Prostate gland (tissue), 2 donors: ENCODE results near the gene TRAF1. TPM values are rescaled to one million over a fixed set of nuclear protein-coding genes. Genes with fewer than 3 reads are reported as not detected.

Experiments used
- DNase-seq: peaks from one replicate; pipeline ENCODE4 v3.0.0-alpha.2; 2019; ENCODE audit warnings: low spot score
- H3K27ac ChIP-seq, 2 donors: fragments of 200-600 bp; sonication (generic); 2 replicates each; pipeline ENCODE4 v1.5.1; 2017 to 2019
- H3K27me3 ChIP-seq: fragments of 200-600 bp; sonication (generic); replicated peaks from 2 replicates; pipeline ENCODE4 v1.5.1; 2019; ENCODE audit not compliant: insufficient read depth
- H3K36me3 ChIP-seq, 2 donors: fragments of 200-600 bp; sonication (generic); 1 replicate in 1 of 2; 2 replicates in 1 of 2; pipeline versions ENCODE4 v1.5.1 to v1.8.1; 2017 to 2019
- H3K4me1 ChIP-seq: fragments of 200-600 bp; sonication (generic); replicated peaks from 2 replicates; pipeline ENCODE4 v1.5.1; 2019
- H3K4me3 ChIP-seq, 2 donors: fragments of 200-600 bp; sonication (generic); 2 replicates each; pipeline ENCODE4 v1.5.1; 2017 to 2019
- H3K9me3 ChIP-seq: fragments of 200-600 bp; sonication (generic); 2 replicates; pipeline ENCODE4 v1.5.1; 2017
- CTCF ChIP-seq, 4 experiments: fragments of 200-600 bp in 2 of 4; fragments of 450-650 bp in 2 of 4; sonication (generic) in 2 of 4; IDR thresholded peaks; 1 replicate in 3 of 4; 2 replicates in 1 of 4; pipeline ENCODE4 v1.5.1; 2016 to 2019; ENCODE audit warnings: antibody characterized with exemption in 4 of 4, mild to moderate bottlenecking in 2 of 4, moderate library complexity in 2 of 4
- POLR2A ChIP-seq: fragments of 450-650 bp; IDR thresholded peaks from one replicate; pipeline ENCODE4 v1.6.1; 2016; ENCODE audit warnings: antibody characterized with exemption, mild to moderate bottlenecking
- POLR2AphosphoS5 ChIP-seq: sonication (generic); formaldehyde crosslinking; IDR thresholded peaks from one replicate; pipeline ENCODE4 v1.6.1; 2017; ENCODE audit warnings: antibody characterized with exemption
- WGBS: methylation state at CpG from one replicate; pipeline ENCODE4 v1.1.5; 2018; 5-methylcytosine and 5-hydroxymethylcytosine counted together
- intact Hi-C: fragments of 100-400 bp; cut with DNase I; formaldehyde crosslinking; loops from one replicate; pipeline ENCODE4 v1.14.2; 2022
- total RNA-seq, 2 donors: library from RNA; depleted of rRNA; stranded (reverse); fragments of >200 nt; gene quantifications; one replicate each; pipeline ENCODE4 v1.1.0, GENCODE V29; 2016

Gene TRAF1
- total RNA-seq, 2 donors from 2014 or later, result 3.1 to 6.9 TPM

- Histone ChIP-seq H3K4me3 (no peak overlapping the region), H3K4me1 (no peaks in the 10 kb centered on the region), H3K27me3 (no peaks in the 10 kb centered on the region), H3K27ac (no peak overlapping the region), H3K36me3 (no peaks in the 10 kb centered on the region), H3K9me3 (no peaks in the 10 kb centered on the region)
- DNase-seq, result no peak
- intact Hi-C loops, result no loop called here
- TF ChIP-seq POLR2AphosphoS5 (no peak), POLR2A (no peak), CTCF (IDR thresholded peaks at IDR 0.05) (no peak)
- WGBS, result 78% methylated on average over 3 of the region's 3 CpGs
Observed at GRCh38 chr9:120956862-120957261, 30.3 kb upstream of the TRAF1 start.

- H3K27ac ChIP-seq, result no peak overlapping the region
- WGBS, result 88% methylated on average over 9 of the region's 9 CpGs
- no peak for TF ChIP-seq CTCF (IDR thresholded peaks at IDR 0.05)
- TF ChIP-seq POLR2A, result no peak
- no peak for TF ChIP-seq POLR2AphosphoS5
- intact Hi-C loops, result no loop called here
- no peaks in the 10 kb centered on the region for H3K36me3 ChIP-seq
- DNase-seq, result no peak
- H3K27me3 ChIP-seq, result no peaks in the 10 kb centered on the region
- no peak overlapping the region for H3K4me3 ChIP-seq
- no peaks in the 10 kb centered on the region for H3K9me3 ChIP-seq
- no peaks in the 10 kb centered on the region for H3K4me1 ChIP-seq
Observed at GRCh38 chr9:120951960-120952618, 25.5 kb upstream of the TRAF1 start.

GRCh38 chr9:120950421-120951388 lies 24.1 kb upstream of the TRAF1 start:
- TF ChIP-seq POLR2A (no peak), POLR2AphosphoS5 (no peak)
- no peaks in the 10 kb centered on the region for H3K9me3 ChIP-seq
- WGBS, result 74% methylated on average over 8 of the region's 8 CpGs
- DNase-seq, result no peak
- H3K27me3 ChIP-seq, result no peaks in the 10 kb centered on the region
- H3K27ac ChIP-seq, result no peak overlapping the region
- intact Hi-C loops, result no loop called here
- H3K36me3 ChIP-seq, result no peaks in the 10 kb centered on the region
- H3K4me3 ChIP-seq, result no peak overlapping the region
- H3K4me1 ChIP-seq, result no peaks in the 10 kb centered on the region

GRCh38 chr9:120949290-120949689 lies 22.7 kb upstream of the TRAF1 start:
- no peak for TF ChIP-seq POLR2AphosphoS5
- no peak for TF ChIP-seq POLR2A
- no peak for TF ChIP-seq CTCF (IDR thresholded peaks at IDR 0.05)
- Histone ChIP-seq H3K36me3 (no peaks in the 10 kb centered on the region), H3K4me3 (no peak overlapping the region), H3K9me3 (no peaks in the 10 kb centered on the region), H3K27ac (no peak overlapping the region), H3K27me3 (no peaks in the 10 kb centered on the region), H3K4me1 (no peaks in the 10 kb centered on the region)
- 76% methylated on average over 2 of the region's 2 CpGs for WGBS
- no peak for DNase-seq
- intact Hi-C loops, result no loop called here

GRCh38 chr9:120948824-120949223 lies 22.2 kb upstream of the TRAF1 start:
- H3K4me1 ChIP-seq, result no peaks in the 10 kb centered on the region
- no peaks in the 10 kb centered on the region for H3K27me3 ChIP-seq
- WGBS, result 100% methylated on average over 1 of the region's 1 CpG
- H3K4me3 ChIP-seq, result no peak overlapping the region
- H3K27ac ChIP-seq, result no peak overlapping the region
- intact Hi-C loops, result no loop called here
- no peaks in the 10 kb centered on the region for H3K9me3 ChIP-seq
- TF ChIP-seq POLR2A, result no peak
- no peak for TF ChIP-seq POLR2AphosphoS5
- TF ChIP-seq CTCF (IDR thresholded peaks at IDR 0.05), result no peak
- no peaks in the 10 kb centered on the region for H3K36me3 ChIP-seq
- DNase-seq, result no peak
